Heart left ventricle (tissue), 16 donors: ENCODE measurements around the gene TGFBR3L. TPM values are rescaled to one million over a fixed set of nuclear protein-coding genes. Genes with fewer than 3 reads are reported as not detected.

Experiments
- ATAC-seq, 4 donors: fragments of 200-7000 bp; cut with Tn5 transposase; one replicate each; pipeline ENCODE4 v1.9.1; 2020 to 2022; ENCODE audit warnings: moderate library complexity in 4 of 4, mild to moderate bottlenecking in 3 of 4, moderate number of reproducible peaks in 1 of 4
- DNase-seq, 5 donors: peaks; one replicate each; pipeline ENCODE4 v3.0.0-alpha.2; 2020
- H3K27ac ChIP-seq, 12 donors: fragments of 200-600 bp; sonication (generic) in 4 of 12; one replicate each; pipeline versions ENCODE4 v1.5.0 to v1.8.0; 2016 to 2022; ENCODE audit warnings: mild to moderate bottlenecking in 2 of 12
- H3K27me3 ChIP-seq, 9 donors: fragments of 200-600 bp; sonication (generic) in 2 of 9; one replicate each; pipeline versions ENCODE4 v1.5.1 to v1.8.0; 2016 to 2022; ENCODE audit warnings: mild to moderate bottlenecking in 3 of 9
- H3K36me3 ChIP-seq, 9 donors: fragments of 200-600 bp; sonication (generic) in 2 of 9; one replicate each; pipeline versions ENCODE4 v1.5.0 to v1.8.0; 2018 to 2022; ENCODE audit warnings: mild to moderate bottlenecking in 2 of 9
- H3K4me1 ChIP-seq, 12 donors: fragments of 200-600 bp; sonication (generic) in 4 of 12; one replicate each; pipeline versions ENCODE4 v1.5.0 to v1.8.0; 2016 to 2022; ENCODE audit warnings: mild to moderate bottlenecking in 3 of 12
- H3K4me3 ChIP-seq, 12 donors: fragments of 200-600 bp; sonication (generic) in 4 of 12; one replicate each; pipeline versions ENCODE4 v1.5.0 to v1.8.0; 2017 to 2022; ENCODE audit warnings: mild to moderate bottlenecking in 9 of 12, moderate library complexity in 4 of 12
- H3K9me3 ChIP-seq, 12 donors: fragments of 200-600 bp; sonication (generic) in 4 of 12; one replicate each; pipeline versions ENCODE4 v1.5.0 to v1.8.0; 2016 to 2022; ENCODE audit warnings: mild to moderate bottlenecking in 1 of 12
- POLR2A ChIP-seq, 2 donors: fragments of 450-650 bp; IDR thresholded peaks; one replicate each; pipeline ENCODE4 v1.6.1; 2017; ENCODE audit warnings: antibody characterized with exemption in 2 of 2, mild to moderate bottlenecking in 2 of 2, moderate library complexity in 2 of 2
- WGBS, 4 donors: extraction: QIAGEN DNeasy Blood & Tissue Kit in 2 of 4; methylation state at CpG; one replicate each; pipeline versions ENCODE4 v1.1.5 to v1.1.7; 2013 to 2018; 5-methylcytosine and 5-hydroxymethylcytosine counted together
- intact Hi-C, 10 donors: fragments of 100-400 bp; cut with DNase I; formaldehyde crosslinking; loops; one replicate each; pipeline versions ENCODE4 v1.11.1 to v1.14.2; 2022
- polyA plus RNA-seq, 2 donors: library from polyadenylated mRNA; stranded (reverse); fragments of 200-250 nt; gene quantifications; one replicate each; pipeline ENCODE4 v1.2.3, GENCODE V29; 2013
- total RNA-seq, 9 donors: library from RNA; depleted of rRNA in 2 of 9; stranded (reverse); fragments of >200 nt in 2 of 9; fragmentation: NEBNext Ultra II Directional in 3 of 9; extraction: Animal tissue kit (Norgen Biotek cat#: 25700) in 3 of 9; gene quantifications; one replicate each; pipeline versions ENCODE4 v1.1.0 to v1.2.4, GENCODE V29; 2016 to 2023
- TF ChIP-seq, protein P1 (sequence below), 12 donors: fragments of 200-600 bp; sonication (generic) in 4 of 12; IDR thresholded peaks; one replicate each; pipeline versions ENCODE4 v1.5.0 to v1.8.0; 2018 to 2022; ENCODE audit warnings: antibody characterized with exemption in 12 of 12, mild to moderate bottlenecking in 5 of 12
- donor health status: ischemic (EF 13 %, LVEDD 7.1; RV severe dilation, severe dysfunction).
- donor health status: healthy with polysubstance abuse.
- donor health status: DM: no; HTN: yes; CAD: no.
- donor health status: DM: no; HTN: no; CAD: no.
- donor health status: ischemic (EF 25% LVEDD 6.9; RV normal size, moderate dysfunction).
- donor health status: ischemic (EF 25% LVEDD 5.7; RV mildly dilated, moderate dysfunction).
- donor health status: healthy.
- donor health status: DM: yes; HTN: yes; CAD: no.
- donor health status: ischemic (EF 35%, LVEDD 5.7; RV mildly dilated, moderate dysfunction).
- donor health status: nonischemic (EF 11% LVEDD 7.7; RV severe dilation, severe dysfunction).
- donor health status: DM: yes; HTN: yes; CAD: no.
- donor health status: PGD.
- donor health status: ischemic (EF 29% LVEDD 5.4; RV normal size, mild dysfunction).
- donor health status: nonischemic (EF 23%, LVEDD 6.1; RV moderate dilation, normal function).

Gene TGFBR3L
- total and polyA plus RNA-seq, 11 donors, result 0.76 to 41.2 (median 6.8) TPM

DNA sequence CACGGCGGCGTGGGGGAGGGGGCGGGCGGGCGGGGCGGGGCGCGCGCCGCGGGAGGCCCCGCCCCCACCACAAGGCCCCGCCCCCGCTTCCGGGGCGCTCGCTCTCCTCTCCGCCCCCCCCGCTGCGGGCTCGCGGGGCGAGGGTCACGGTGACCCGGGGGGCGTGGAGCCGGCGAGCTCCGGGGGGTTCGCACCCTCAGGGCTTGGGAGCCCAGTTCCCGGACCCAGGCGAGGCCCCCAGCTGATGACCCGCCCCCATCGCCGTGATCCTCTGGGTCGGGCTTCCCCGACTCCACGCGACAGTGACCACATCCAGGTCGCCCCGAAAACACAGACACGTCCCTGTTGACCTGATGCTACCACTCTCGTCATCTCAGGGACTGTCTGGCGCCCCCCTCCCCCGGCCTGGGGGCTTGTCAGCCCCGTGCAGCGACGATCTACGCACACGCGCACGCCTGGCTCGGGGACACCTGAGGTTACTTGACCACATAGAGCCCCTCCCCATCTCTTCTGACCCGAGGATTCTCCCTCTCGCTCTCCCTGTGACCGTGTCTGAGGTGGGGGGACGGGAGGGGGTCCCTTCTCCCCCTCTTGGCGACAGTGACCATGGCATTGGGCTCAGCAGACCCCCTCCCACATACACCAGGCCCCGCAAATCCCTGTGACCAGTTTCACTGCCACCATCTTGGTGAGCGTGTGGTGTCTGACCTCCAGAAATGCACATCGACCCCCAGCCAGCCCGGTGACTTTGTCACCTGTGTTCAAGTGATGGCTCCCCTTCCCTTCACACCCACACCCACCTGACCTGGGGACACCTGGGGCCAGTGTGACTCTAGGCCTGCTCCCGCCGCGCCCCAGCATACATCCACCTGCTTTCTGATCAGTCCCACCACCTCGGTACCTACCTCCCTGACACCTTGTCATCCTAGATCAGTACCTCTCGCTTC lies 10.3 kb upstream of the TGFBR3L start:
- Histone ChIP-seq H3K9me3 (no peaks in the 10 kb centered on the region), H3K27ac (peak overlapping the region; percentile 70 to 93 (median 86)), H3K27me3 (no peaks in the 10 kb centered on the region), H3K4me3 (peak overlapping the region; percentile 69 to 97 (median 88)), H3K36me3 (peaks cover 0 to 16% (median 0%) of the 10 kb centered on the region in 9 donors), H3K4me1 (peaks cover 0 to 59% (median 35%) of the 10 kb centered on the region in 12 donors)
- no peak for TF ChIP-seq POLR2A (IDR thresholded peaks at IDR 0.05)
- TF ChIP-seq, protein P1, sequence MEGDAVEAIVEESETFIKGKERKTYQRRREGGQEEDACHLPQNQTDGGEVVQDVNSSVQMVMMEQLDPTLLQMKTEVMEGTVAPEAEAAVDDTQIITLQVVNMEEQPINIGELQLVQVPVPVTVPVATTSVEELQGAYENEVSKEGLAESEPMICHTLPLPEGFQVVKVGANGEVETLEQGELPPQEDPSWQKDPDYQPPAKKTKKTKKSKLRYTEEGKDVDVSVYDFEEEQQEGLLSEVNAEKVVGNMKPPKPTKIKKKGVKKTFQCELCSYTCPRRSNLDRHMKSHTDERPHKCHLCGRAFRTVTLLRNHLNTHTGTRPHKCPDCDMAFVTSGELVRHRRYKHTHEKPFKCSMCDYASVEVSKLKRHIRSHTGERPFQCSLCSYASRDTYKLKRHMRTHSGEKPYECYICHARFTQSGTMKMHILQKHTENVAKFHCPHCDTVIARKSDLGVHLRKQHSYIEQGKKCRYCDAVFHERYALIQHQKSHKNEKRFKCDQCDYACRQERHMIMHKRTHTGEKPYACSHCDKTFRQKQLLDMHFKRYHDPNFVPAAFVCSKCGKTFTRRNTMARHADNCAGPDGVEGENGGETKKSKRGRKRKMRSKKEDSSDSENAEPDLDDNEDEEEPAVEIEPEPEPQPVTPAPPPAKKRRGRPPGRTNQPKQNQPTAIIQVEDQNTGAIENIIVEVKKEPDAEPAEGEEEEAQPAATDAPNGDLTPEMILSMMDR (IDR thresholded peaks at IDR 0.05), result no peak
- DNase-seq, result peak in 4 of 5 donors; percentile 65 to 83 (median 68)
- peak in 3 of 4 donors; percentile 11 to 60 (median 40) for ATAC-seq
- 10 to 24% (median 15%) methylated on average over 26 to 68 of the region's 68 CpGs for WGBS, 4 donors
- intact Hi-C loops, result loop anchor here in 5 of 10 donors (2.0 to 10.0 kb wide), 7 partner anchors 14 to 250 kb away; partner anchors contain the start of gene TRAPPC5 (in 1 of the 5)

DNA sequence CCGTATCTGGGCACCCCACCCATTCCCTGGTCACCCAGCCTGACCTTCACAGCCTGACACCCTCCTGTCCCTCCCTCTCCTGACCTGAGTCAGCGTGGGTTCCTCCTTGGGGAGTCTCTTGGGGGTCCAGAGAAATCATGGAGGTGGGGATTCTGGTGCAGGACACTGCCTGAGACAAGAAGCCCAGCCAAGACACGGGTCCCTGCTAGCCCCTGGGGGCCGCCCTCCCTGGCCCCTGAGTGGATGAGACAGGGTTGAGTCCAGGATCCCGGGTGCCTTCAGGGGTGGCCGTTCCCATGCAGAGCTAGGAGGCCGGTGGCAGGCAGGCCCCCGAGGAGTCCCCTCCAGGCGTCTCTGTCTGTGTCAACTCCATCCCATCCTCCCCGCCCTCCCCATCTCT lies 9.4 kb upstream of the TGFBR3L start:
- WGBS, 4 donors, result 66 to 73% (median 67%) methylated on average over 8 to 10 of the region's 10 CpGs
- Histone ChIP-seq H3K4me3 (peak overlapping the region in 8 of 12 donors; percentile 80 to 97 (median 92)), H3K27ac (no peak overlapping the region), H3K4me1 (peaks cover 0 to 61% (median 36%) of the 10 kb centered on the region in 12 donors), H3K27me3 (no peaks in the 10 kb centered on the region), H3K36me3 (peaks cover 1 to 26% (median 6%) of the 10 kb centered on the region in 9 donors), H3K9me3 (no peaks in the 10 kb centered on the region)
- TF ChIP-seq, protein P1 (IDR thresholded peaks at IDR 0.05), result no peak
- TF ChIP-seq POLR2A (IDR thresholded peaks at IDR 0.05), result no peak
- intact Hi-C loops, result loop anchor here in 2 of 10 donors (2.0 to 10.0 kb wide), 3 partner anchors 14 to 250 kb away; no protein-coding TSS in a partner anchor
- no peak for ATAC-seq
- DNase-seq, result peak in 1 of 5 donors; percentile 28

DNA sequence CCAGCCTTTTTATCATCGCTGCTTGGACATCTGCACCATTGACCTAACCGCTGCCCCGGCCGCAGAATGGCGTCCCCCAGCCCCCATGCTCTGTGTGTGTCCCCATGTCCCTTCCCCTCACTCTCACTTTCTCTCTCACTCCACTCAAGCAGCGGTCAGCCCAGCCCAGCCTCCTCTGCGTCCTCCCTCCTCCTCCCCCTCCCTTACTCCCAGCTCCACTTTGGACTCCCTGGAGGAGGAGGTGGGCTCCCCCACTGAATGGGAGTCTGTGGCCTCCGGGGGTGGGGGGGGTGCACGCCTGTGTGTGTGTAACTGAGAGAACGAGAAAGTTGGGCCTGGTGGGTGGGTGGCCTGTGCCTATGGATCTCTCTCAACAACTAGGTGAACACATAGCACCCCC lies 8.8 kb upstream of the TGFBR3L start:
- peak overlapping the region in 1 of 12 donors; percentile 92 for H3K4me3 ChIP-seq
- peak in 1 of 5 donors; percentile 20 for DNase-seq
- peaks cover 0 to 61% (median 36%) of the 10 kb centered on the region in 12 donors for H3K4me1 ChIP-seq
- H3K27me3 ChIP-seq, result no peaks in the 10 kb centered on the region
- H3K27ac ChIP-seq, result no peak overlapping the region
- intact Hi-C loops, result loop anchor here in 2 of 10 donors (2.0 to 10.0 kb wide), 3 partner anchors 13 to 251 kb away; no protein-coding TSS in a partner anchor
- WGBS, 4 donors, result 85 to 90% (median 88%) methylated on average over 8 to 10 of the region's 10 CpGs
- H3K36me3 ChIP-seq, result peaks cover 6 to 32% (median 12%) of the 10 kb centered on the region in 9 donors
- TF ChIP-seq POLR2A (IDR thresholded peaks at IDR 0.05), result no peak
- TF ChIP-seq, protein P1 (IDR thresholded peaks at IDR 0.05), result no peak
- H3K9me3 ChIP-seq, result no peaks in the 10 kb centered on the region
- ATAC-seq, result no peak

DNA sequence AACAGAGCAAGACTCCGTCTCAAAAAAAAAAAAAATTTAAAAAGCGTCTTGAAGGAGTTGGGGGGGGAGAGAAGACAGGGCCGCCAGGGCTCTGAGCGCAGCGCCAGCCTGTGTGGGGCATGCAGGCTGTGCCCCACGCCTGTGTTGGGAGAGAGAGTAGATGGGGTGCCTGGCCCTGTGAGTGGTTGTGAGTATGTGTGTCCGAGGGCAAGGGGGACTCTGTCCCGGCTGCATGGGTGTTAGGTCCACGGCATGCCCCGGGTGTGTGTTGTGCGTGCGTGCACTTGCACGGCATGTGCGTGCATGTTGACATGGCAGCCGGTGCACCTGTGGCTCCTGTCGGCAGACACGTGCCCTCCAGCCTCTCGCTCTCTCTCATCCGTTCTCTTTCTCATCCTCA lies 7.5 kb upstream of the TGFBR3L start:
- intact Hi-C loops, result loop anchor here in 2 of 10 donors (10.0 kb wide), 2 partner anchors 52 to 252 kb away; no protein-coding TSS in a partner anchor
- H3K4me3 ChIP-seq, result no peak overlapping the region
- 93 to 95% (median 94%) methylated on average over 19 of the region's 19 CpGs for WGBS, 4 donors
- no peak overlapping the region for H3K27ac ChIP-seq
- ATAC-seq (no peak), DNase-seq (no peak)
- TF ChIP-seq, protein P1 (IDR thresholded peaks at IDR 0.05), result no peak
- TF ChIP-seq POLR2A (IDR thresholded peaks at IDR 0.05), result no peak
- H3K36me3 ChIP-seq, result peaks cover 12 to 44% (median 24%) of the 10 kb centered on the region in 9 donors
- peaks cover 0 to 61% (median 36%) of the 10 kb centered on the region in 12 donors for H3K4me1 ChIP-seq
- H3K27me3 ChIP-seq, result no peaks in the 10 kb centered on the region
- no peaks in the 10 kb centered on the region for H3K9me3 ChIP-seq
